ENCODE results near the gene WWOX.

DNA sequence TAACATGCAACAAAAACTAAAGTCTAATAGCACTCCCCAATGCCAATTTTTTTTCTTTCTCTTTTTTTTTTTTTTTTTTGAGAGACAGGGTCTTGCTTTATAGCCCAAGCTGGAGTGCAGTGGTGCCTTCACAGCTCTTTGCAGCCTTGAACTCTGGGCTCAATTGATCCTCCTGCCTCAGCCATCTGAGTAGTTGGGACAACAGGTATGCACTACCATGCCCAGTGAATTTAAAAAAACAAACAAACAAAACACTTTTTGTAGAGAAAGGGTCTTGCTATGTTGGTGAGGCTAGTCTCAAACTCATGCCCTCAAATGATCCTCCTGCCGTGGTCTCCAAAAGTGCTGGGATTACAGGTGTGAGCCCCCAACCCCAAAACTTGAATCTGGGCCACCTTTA is 632.3 kb downstream of the WWOX start:
- TF ChIP-seq, protein P1, sequence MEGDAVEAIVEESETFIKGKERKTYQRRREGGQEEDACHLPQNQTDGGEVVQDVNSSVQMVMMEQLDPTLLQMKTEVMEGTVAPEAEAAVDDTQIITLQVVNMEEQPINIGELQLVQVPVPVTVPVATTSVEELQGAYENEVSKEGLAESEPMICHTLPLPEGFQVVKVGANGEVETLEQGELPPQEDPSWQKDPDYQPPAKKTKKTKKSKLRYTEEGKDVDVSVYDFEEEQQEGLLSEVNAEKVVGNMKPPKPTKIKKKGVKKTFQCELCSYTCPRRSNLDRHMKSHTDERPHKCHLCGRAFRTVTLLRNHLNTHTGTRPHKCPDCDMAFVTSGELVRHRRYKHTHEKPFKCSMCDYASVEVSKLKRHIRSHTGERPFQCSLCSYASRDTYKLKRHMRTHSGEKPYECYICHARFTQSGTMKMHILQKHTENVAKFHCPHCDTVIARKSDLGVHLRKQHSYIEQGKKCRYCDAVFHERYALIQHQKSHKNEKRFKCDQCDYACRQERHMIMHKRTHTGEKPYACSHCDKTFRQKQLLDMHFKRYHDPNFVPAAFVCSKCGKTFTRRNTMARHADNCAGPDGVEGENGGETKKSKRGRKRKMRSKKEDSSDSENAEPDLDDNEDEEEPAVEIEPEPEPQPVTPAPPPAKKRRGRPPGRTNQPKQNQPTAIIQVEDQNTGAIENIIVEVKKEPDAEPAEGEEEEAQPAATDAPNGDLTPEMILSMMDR (conservative IDR thresholded peaks at IDR 0.05 in 1 of 2, IDR thresholded peaks at IDR 0.05 in 1 of 2; ENCODE audit: extremely low read depth in 1 of 2, insufficient read depth in 1 of 2, low read depth in 1 of 2, low read length in 2 of 2): no peak
- TF ChIP-seq EZH2 (IDR thresholded peaks at IDR 0.05; ENCODE audit: borderline replicate concordance, low read length): no peak

Measured in mammary epithelial cell (primary cell).